Myocyte (in vitro differentiated cells): ENCODE measurements around the gene RNF152. TPM values are rescaled to one million over a fixed set of nuclear protein-coding genes. Genes with fewer than 3 reads are reported as not detected.
A peak's percentile ranks its signal among the peaks of the same experiment; 100 is the strongest.

ENCODE experiments used
- DNase-seq: peaks from one replicate; pipeline ENCODE4 v3.0.0-alpha.2; 2012; ENCODE audit warnings: low read depth
- polyA plus RNA-seq: library from polyadenylated mRNA; unstranded; fragments of >200 nt; gene quantifications from one replicate; pipeline ENCODE4 v1.2.1, GENCODE V29; 2012; ENCODE audit warnings: missing spikeins
- total RNA-seq: library from RNA; depleted of rRNA; stranded (reverse); fragments of >200 nt; gene quantifications from 2 replicates; pipeline ENCODE4 v1.2.3, GENCODE V29; 2014

The RNF152 gene, protein sequence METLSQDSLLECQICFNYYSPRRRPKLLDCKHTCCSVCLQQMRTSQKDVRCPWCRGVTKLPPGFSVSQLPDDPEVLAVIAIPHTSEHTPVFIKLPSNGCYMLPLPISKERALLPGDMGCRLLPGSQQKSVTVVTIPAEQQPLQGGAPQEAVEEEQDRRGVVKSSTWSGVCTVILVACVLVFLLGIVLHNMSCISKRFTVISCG
- total RNA-seq: 2.9 and 6.8 TPM in 2 replicates
- 0.74 TPM for polyA plus RNA-seq

DNA sequence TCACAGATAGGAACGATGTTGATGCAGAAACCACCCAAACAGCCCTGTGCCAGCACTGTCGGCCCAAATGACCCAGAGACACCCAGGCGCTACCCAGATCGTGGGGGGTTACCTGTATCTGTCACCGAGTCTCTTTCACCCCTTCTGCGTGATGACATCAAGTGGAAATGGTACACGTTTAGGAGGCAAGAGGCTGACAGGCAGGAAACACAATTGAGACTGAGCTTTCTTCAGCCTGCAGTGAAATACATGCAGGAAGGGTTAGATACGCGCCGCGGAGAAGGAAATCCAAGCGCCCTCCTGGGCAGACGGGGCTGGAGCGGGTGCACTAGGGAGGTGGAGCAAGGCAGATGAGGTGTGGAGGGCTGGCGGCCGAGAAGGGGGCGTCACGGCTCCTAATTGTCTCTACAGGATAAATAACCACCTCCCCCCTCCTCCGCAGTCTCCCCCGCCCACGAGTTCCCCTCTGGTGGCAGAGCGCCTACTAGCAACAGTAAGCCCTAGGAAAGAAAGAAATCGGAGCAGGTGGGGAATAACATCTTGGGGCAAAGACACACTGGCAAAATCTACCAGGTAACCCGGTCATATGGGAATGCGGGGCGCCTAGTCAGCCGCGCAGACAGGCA is at the start of gene RNF152:
RNF152 (minus strand) TSS at position 325 of the 626 bp plus-strand sequence. CDS start 76,544 bp downstream, outside the sequence.
- DNase-seq: no peak

DNA sequence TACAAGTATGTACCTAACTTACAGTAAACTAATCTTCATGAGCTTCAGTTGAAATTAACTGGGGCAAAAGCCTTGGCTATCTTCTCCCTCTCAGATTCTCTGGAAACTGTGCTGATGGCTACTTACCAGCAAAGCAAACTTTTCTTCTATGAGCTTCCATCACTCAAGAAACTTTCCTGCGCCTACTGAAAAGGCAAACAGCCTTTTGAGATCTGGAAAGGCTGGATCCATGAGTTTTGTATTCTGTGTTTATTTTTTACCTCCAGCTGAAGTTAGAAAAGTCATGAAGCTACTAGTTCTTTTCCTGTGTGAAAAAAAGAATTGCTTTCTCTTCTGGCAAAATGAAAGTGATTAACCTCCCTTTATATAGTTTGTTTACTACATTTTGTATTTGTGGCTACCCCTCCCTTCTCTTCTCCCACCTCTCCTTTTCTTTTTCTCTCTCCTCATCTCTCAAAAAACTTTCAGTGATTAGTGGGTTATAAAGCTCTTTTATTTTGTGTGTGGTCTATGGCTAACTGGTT is 49.2 kb upstream of the RNF152 start:
- no peak for DNase-seq

DNA sequence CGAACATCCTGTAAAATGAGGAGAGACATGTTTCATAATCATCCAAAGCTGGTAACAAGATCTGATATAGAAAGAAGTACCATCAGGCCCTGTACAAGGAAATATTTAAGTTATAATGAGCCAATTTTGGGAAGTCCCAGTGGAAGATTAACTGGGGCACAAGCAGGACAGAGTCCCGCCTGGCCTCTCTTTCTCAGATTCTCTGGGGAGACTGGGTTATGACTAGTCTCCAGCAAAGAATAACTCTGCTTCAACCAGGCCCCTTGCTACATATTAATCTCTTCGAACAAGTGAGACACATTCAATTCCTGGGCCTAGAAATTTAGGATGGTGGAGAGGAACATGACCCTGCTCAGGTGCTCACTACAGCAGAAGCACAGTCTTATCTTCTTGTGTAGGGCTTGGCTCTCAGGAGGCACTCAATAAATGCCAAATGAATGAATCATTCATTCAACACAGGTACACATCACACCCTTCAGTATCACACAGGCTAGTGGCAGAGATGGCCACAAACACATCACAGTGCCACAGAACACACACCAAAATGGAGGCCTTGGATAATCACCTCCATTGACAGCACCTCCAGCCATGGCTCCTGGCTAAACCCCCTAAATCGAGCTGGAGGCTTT is 46.4 kb upstream of the RNF152 start:
- DNase-seq: no peak

DNA sequence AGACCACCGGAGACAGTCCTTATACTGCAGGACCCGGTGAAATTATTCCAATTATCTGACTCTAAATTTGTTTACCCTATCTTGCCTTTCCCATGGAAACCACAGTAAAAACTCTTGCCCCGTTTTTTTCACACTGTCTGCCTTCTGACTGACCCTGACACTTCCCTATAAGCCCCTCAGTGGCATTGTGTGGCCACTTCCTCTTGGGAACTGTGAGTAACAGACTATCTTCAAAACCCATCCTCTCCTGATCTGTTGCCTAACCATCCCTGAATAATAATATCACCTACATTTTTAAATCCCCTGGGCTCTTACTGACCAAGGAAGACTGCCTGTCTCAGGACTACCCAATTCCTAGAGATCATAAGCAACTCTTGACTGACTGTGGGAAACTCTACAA is 42.6 kb upstream of the RNF152 start:
- no peak for DNase-seq

DNA sequence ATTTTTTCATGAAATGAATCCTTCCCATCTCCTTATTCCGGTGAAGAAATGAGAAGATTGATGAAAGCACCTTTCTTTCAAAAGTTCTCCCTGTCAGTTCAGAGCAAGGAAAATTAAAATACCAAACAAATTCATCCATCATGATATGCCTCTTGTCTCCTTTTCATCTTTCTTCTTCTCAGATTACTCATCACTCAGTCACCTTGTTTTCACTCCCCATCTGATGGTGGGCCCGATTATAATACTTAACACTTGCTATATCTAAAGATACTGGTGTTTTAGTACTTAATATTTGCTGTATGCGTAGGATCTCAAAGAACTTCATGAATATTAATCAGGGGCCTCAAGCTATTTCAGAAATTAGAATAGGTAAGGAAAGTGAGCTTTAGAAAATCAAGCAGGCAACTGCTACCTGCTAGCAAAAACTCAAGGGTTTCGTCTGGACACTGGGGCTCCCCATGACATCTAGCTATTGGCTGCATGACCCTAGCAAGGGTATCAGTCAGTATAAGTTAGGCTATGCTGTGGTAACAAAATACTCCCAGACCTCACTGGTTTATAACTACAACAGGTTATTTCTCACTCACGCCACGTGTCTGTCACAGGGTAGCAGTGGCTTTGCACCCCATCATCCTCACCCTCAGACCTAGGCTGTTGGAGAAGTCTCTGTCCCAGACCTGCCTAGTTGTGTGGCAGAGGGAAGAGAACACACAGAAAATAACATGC is 39.0 kb upstream of the RNF152 start:
- DNase-seq: no peak

DNA sequence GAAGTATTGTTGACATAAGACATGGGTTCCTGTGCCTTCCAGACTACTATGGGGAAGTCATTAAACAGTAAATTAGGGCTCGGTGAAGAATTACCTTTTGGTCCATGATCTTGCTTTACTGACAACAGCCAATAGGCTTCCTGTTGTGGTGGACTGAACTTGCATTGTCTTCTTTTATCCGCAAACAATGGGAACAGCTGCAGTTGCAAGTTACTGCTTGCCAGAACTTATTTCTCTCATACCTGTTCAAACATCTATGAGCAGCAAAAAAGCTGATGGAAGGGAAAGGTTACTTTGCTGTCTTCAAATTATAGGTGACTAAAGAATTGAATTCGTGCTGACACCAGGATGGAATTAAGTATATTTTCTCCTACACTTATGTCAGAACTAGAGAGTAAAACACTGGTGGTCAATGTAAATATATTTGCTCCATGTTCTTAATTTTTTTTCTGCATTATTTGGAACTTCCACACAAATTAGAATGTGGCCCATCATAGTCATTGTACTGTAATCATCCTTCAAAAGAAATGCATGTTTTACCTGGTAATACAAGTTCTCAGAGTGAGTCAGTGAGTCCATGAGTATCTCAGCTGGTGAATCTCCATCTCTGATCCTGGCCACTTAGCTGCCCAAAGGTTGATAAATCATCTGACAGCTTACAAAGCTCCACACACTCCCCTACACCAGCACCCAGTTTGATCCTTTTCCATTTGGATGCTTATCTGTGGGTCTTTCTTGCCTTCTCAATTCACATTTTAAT is 37.3 kb upstream of the RNF152 start:
- no peak for DNase-seq

DNA sequence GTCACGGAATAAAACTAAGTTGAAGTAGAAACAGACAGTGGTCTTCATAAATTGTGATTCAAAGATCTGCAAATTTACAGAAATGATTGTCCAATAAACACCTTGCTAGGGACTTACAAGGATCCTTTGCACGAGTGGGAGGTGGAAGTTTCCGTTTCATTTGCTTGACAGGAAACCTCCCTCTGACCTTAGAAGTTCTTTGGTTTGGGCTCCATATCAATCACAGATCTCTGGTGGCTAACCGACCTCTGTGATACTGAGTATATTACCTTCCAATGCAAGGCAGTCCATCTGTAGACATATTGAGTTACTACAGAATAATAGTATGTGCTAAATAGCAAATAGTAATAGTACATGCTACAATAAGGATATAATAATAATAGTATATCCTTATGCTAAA is 33.7 kb upstream of the RNF152 start:
- no peak for DNase-seq

DNA sequence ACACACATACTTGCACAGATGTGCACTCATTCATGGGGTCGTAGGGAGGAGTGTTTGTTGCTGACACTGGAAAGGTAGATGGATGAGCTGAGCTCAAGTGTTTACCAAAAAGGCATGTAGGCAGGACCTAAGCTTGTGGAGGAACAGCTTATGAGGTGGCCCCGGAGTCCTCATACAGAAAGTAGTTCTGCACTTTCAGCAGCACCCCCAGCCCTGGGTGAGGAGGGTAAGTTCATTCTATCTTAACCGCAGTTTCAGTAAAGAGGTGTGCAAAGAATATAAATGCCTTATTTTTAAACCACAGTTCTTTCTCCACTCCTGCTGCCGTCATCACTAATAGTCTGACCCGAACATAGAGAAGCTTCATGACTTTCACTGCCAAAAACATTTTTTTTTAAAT is 31.7 kb upstream of the RNF152 start:
- DNase-seq: no peak

DNA sequence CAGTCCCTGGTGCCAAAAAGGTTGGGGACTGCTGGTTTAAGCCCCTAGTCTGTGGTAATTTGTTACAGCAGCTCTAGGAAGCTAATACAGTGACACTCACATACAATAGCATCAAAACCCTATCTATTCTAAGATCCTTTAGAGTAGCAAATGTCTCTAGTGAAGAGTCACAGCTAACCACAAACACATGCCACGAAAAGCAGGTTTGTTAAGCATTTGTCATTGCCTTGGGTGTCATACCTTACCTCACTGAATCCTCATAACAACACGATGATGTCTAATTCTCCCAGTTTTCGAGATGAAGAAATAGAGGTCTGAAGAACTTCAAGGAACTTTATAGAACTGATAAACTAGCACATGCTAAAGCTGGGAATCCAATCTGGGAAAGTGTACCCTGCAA is 29.6 kb upstream of the RNF152 start:
- peak; percentile 13 for DNase-seq

DNA sequence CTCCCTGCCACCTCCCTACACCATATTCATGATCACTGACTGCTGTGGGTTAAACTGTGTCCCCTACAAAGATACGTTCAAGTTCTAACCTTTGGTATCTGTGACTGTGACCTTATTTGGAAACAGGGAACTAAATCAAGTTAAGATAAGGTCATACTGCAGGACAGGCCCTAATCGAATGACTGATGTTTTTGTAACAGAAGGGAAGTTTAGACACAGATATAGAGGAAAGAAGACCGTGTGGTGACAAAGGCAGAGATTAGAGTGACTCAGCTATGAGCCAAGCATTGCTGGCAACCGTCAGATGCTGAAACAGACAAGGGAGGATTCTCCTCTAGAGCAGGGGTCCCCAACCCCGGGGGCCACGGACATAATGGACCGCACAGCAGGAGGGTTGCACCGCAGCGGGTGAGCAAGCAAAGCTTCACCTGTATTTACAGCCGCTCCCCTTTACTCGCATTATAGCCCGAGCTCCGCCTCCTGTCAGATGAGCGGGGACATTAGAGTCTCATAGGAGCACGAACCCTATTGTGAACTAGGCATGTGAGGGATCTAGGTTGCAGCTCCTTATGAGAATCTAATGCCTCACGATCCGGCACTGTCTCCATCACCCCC is 28.9 kb upstream of the RNF152 start:
- no peak for DNase-seq

DNA sequence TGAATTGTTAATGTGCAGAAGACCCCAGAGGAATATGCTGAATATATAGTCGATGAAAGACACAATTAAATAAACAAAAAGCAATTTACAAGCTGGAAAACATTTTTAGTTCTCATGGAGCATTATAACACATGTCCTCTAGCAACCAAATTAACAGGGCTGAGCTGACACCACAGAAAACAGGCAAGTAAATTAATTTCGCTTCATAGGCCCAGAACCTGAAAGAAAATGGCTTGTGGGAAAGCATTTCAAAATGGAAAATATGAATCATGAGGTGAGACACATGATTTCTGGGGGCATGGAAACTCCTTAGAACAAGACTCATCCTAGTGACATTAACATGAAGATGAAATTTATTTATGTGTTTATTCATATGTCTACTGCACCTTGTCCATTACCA is 25.0 kb upstream of the RNF152 start:
- DNase-seq: no peak

DNA sequence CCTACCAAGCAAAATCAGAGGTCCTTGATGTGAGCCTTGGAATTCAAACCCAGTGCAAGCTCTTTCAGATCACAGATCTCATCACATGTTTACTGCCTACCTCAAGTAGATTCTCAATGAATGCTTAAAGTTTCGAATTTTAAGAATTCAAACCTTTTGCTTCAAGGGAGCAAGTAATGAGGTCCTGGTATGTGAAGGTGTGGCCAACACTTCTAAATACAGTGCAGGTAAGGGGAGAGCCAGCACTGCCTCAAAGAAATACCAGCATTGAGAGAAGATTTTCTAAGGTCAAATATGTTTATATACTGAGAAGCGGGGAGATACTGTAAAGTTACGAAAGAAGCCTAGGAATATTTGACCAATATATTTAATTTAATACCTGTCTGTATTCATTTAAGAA is 19.7 kb upstream of the RNF152 start:
- no peak for DNase-seq

DNA sequence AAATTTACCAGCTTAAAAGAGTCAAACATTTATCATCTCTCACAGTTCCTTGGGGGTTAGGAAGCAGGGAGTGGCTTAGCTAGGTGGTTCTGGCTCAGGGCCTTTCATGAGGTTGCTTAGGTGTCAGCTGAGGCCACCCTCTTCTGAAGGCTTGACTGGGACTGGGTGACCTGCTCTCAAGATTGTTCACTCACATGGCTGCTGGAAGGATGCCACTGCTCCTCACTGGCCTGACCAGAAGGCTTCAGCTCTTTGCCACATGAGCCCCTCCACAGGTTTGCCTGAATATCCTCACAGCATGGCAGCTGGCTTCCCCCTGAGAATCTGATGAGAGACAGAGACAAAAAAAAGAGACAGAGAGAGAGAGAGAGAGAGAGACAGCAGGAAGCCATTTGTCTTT is 17.3 kb upstream of the RNF152 start:
- no peak for DNase-seq

DNA sequence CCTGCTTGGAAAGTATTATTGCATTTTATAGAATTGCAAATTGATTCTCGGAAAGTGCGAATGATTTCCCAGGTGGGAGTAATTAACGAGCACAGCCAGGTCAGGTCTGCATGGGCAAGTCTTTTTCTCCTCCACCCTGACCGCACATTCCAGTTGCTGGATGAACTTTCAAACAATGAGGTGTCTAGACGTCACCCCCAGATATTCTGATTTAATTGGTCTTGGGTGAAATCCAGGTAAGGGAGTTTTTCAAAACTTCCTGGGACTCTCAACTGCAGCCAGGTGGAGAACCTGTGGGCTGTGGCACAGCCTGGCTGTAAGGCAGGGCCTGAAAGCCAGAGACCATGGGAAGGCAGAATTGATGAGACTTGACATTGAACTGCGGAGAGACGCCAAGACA is 15.9 kb upstream of the RNF152 start:
- no peak for DNase-seq

DNA sequence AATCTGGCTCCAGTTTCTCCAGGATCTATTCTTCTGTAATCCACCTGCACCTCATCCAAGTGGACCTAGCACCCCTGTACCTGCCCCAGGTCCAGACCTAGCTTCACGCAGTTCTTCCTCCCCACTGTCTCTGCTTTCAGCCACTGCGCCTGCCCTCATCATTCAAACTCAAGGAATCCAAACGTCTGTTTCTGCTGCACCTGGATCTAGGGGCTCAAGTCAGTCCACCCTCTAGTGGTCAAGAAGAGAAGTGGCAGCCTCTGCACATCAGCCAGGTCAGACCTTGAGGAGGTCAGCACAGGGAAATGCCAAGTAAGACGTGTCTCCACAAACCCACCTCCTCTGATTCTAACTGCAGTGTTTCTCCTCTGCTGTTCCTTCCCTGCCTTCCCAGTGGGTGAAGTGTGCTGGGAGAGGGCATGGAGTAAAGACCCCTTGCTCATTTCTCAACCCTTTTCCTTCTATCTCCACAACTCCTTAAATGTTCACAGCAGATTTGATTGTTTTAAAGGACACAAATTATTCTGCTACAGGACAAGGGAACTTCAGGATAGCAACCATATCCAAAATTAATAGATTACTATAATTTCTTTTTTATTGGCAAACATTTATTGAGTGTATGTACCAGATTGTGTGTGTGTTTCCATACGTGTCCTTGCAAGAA is 8.6 kb upstream of the RNF152 start:
- peak; percentile 62 for DNase-seq

DNA sequence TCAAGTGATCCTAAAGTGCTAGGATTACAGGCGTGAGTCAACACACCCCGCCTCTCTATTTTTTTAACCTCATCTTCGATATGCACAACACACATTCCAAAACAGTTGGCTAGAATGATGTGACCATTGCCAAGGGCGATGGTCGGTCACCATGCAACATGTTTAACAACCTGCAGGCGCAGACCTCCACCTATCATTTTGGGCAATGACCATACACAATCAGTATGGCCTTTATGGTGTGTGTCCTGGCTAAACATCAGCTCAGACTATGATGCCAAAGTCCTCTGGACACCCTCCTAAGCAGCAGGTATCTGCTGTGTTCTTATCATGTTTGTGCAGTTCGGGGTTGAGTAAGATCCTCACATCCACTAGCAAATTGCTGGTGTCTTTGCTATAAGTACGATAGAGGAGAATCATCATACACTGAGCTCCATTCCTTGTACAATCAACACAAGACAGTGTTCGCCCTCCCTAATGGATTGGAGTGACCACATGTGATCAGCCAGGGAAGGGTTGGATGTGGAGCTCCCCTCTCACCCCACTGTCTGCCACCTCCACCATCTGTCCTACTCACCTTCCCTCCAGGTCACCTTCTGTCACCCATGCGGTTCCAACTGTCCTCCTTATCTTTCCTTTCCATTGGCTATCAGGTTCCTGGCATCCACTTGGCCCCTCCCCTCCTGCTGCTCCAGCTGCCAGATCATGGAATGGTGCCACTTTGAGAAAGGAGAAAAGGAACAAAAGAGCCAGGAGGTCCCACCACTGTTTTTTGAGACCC is 7.9 kb upstream of the RNF152 start:
- DNase-seq: no peak

DNA sequence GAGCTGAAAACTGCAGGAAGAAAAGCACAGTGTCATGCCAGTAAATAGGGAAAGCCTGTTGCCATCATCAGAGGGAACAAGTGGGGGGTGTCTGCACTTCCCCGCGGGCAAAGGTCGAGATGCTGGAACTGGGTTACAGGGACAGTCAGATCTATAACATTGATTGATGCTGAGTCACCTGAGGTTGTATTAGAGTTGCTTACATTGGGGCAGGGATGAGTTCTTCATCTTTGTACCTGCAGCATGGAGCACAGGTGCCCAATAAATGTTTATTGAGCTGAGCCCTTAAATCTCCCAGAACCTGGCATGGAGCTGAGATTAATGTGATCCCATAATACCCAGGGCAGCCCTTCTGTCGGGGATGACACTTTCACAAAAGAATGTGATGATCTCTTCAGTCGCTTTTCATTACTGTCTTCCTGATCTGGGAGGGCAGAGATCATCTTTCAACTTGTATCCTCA is 5.9 kb upstream of the RNF152 start:
- peak; percentile 14 for DNase-seq

DNA sequence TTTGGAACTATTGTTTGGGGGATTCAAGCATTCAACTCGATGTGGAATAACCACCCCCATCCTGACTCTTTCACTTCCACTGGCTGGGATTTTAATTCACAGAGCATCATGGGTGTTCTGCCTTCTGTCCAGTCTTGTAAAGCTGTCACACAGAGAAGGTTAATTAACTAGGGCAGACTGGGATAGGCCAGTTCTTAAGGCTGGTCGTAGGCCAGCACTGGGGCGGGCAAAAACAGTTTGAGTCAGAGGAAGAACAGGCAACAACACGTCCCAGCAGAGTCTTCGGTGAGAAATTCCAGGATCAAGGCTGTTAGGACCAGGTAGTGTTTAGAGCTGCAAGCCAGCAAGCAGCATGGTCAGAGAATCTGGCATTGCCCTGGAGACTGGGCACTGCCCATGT is 4.0 kb upstream of the RNF152 start:
- peak; percentile 40 for DNase-seq

DNA sequence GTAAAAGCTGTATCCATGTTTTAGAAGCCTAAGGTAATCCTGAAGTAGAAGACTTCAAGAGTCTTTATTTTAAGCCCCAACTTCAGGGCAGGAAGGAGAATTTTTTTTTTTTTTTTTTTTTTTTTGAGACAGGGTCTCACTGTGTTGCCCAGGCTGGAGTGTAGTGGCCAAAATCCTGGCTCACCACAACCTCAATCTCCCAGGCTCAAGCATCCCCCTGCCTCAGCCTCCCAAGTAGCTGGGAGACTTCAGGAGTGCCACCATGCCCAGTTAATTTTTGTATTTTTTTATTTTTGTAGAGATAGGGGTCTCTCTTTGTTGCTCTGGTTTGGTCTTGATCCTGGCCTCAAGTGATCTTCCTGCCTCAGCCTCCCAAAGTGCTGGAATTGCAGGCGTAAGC is 3.3 kb upstream of the RNF152 start:
- DNase-seq: no peak
